SIG-M5 (cell line): ENCODE data around the gene ADAP1.

ENCODE experiments used
- DNase-seq: peaks from one replicate; lab custom pipeline; 2025; lab: John Stamatoyannopoulos, UW

Gene ADAP1

GRCh38 chr7:922334-923107 lies 32.0 kb downstream of the ADAP1 start:
- DNase-seq = no peak

- no peak for DNase-seq
These were observed 32.7 kb downstream of the ADAP1 start for GRCh38 chr7:921581-922333.

GRCh38 chr7:921071-921461 lies 33.4 kb downstream of the ADAP1 start:
- no peak for DNase-seq

GRCh38 chr7:920351-921070 lies 34.0 kb downstream of the ADAP1 start:
- DNase-seq = no peak

- DNase-seq = no peak
These were observed 34.5 kb downstream of the ADAP1 start for GRCh38 chr7:919924-920341.

- DNase-seq = no peak
These were observed 35.4 kb downstream of the ADAP1 start for GRCh38 chr7:919114-919442.

GRCh38 chr7:918441-919113 lies 35.9 kb downstream of the ADAP1 start:
- no peak for DNase-seq

- DNase-seq = no peak
These were observed 36.4 kb downstream of the ADAP1 start for GRCh38 chr7:918118-918425.

- DNase-seq = no peak
These were observed 37.0 kb downstream of the ADAP1 start for GRCh38 chr7:917255-918117.

- no peak for DNase-seq
These were observed 38.1 kb downstream of the ADAP1 start for GRCh38 chr7:916291-916941.

GRCh38 chr7:915291-916218 lies 38.9 kb downstream of the ADAP1 start:
- DNase-seq = no peak

GRCh38 chr7:914521-915194 lies 39.8 kb downstream of the ADAP1 start:
- no peak for DNase-seq

- DNase-seq = no peak
These were observed 40.6 kb downstream of the ADAP1 start for GRCh38 chr7:913736-914520.

GRCh38 chr7:911791-912480 lies 42.5 kb downstream of the ADAP1 start:
- DNase-seq = no peak

- no peak for DNase-seq
These were observed 43.5 kb downstream of the ADAP1 start for GRCh38 chr7:910931-911431.

- no peak for DNase-seq
These were observed 44.0 kb downstream of the ADAP1 start for GRCh38 chr7:910441-910861.
